DMS153 treated with DMSO at 0.1 percent for 48 hours (cell line): ENCODE measurements around the gene RYR3.

Experiments
- DNase-seq: peaks from one replicate; lab custom pipeline; 2025; ENCODE audit not compliant: unreplicated experiment; lab: John Stamatoyannopoulos, UW

RYR3 gene

GRCh38 chr15:33638453-33638852 is 327.7 kb downstream of the RYR3 start:
- DNase-seq = no peak

- no peak for DNase-seq
Observed at GRCh38 chr15:33639051-33639450, 328.3 kb downstream of the RYR3 start.

- DNase-seq = no peak
Observed at GRCh38 chr15:33639456-33639855, 328.7 kb downstream of the RYR3 start.

- DNase-seq = peak; percentile 4
Observed at GRCh38 chr15:33639978-33640377, 329.2 kb downstream of the RYR3 start.

GRCh38 chr15:33641069-33641468 is 330.3 kb downstream of the RYR3 start:
- no peak for DNase-seq

DNA sequence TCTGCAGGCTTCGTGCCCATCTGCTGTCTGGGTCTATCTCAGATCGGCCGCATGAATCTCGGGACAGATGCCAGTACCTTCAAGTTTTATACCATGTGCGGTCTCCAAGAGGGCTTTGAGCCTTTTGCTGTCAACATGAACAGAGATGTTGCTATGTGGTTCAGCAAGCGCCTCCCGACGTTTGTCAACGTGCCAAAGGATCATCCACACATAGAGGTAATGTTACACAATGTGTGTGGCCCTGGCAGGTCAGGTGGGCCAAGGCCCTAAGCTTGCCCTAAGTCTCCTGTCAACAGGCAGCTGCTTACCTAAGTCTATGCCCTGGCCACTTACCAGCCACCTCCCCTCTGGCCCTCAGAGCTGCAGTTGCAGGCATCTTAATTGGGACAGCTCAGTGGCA is 333.5 kb downstream of the RYR3 start:
- no peak for DNase-seq

- DNase-seq = no peak
Observed at GRCh38 chr15:33646744-33647143, 336.0 kb downstream of the RYR3 start.

- no peak for DNase-seq
Observed at GRCh38 chr15:33649217-33649933, 338.6 kb downstream of the RYR3 start.

DNA sequence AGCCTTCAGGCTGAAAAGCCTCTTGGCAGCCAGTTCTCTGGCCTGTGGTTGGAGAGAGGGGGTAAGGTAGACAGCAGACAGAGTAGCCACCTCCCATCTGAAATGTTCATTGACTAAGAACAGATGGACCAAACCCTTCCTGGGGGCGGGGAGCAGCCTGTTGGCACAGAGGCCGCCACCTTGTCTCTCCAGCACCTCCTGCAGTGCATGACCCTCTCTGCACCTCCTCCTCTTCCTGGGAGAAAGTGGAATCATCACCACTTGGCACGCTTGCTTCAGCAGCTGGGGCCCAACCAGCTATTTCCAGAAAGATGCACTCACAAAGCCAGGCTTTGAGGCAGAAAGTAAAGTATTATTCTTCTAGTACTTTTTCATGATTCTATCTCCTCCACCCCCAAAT is 344.1 kb downstream of the RYR3 start:
- no peak for DNase-seq

DNA sequence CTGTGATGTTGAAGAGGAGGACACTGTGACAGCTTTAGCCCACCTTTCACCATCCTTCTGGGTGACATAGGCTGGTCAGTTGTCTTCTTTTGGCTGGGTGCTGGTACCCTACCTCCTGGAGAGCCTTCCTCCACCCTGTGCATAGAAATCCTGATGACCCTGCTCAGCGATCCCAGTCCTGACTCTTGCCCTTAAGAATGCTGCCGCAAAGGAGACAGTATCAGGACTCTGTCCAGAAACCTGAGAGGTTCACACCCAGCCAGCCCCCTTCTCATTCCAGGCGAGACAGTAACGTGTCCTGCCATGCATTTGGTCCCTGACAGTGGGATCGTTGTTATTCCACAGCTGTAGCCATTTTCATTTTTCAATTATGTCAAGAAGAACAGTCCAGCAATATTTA is 344.7 kb downstream of the RYR3 start:
- DNase-seq = no peak

GRCh38 chr15:33656168-33656567 is 345.4 kb downstream of the RYR3 start:
- DNase-seq = no peak

- no peak for DNase-seq
Observed at GRCh38 chr15:33660151-33660550, 349.4 kb downstream of the RYR3 start.

GRCh38 chr15:33662014-33662413 is 351.2 kb downstream of the RYR3 start:
- no peak for DNase-seq

DNA sequence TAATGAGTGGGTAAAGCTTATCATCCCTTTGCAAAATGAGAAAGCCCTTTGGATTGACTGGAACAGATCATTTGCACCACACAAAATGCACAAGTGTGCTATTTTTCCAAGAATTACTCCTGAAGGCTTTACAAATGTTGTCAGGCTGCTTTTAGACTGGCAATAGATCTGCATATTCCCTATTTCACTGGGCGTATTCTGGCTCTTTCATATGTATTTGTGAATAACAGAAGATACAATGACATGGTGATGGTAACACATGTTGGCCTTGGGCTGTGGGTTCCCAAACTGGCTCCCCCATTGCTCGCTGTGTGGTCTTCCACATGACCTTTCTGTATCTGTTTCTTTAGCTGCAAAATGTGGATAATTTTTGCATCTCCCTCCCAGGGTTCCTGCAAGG is 354.2 kb downstream of the RYR3 start:
- DNase-seq = no peak

GRCh38 chr15:33670567-33670966 is 359.8 kb downstream of the RYR3 start:
- DNase-seq = no peak

GRCh38 chr15:33671456-33671855 is 360.7 kb downstream of the RYR3 start:
- DNase-seq = no peak

GRCh38 chr15:33675246-33675645 is 364.5 kb downstream of the RYR3 start:
- no peak for DNase-seq

DNA sequence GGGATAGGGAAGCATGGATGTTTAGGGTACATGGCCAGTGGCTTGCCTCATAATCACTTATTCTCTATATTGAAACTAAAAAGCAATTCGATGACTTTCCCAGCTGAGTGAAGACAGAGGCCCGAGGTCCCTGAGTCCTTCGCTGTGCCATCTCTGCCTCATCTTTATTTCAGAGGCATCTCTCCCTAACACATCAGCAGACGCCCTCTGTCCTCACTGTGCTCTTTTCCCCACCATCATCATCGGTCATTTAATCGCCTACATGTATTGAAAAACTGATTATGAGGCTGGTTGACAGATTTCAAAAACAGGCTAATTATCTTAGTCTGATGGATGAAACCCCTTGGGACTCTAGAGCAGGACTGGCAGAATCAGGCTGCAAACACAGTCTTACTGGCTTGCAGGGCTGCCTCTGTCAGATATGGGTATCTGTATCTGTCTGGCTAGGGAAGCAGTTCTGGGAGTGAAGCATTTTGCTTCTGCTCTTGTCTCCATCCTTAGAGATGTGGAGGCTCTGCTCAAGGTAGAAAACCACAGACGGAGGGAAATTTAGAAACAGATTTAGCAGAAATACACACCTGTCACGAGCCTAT is 366.6 kb downstream of the RYR3 start:
- no peak for DNase-seq

- DNase-seq = no peak
Observed at GRCh38 chr15:33678176-33678575, 367.4 kb downstream of the RYR3 start.

- no peak for DNase-seq
Observed at GRCh38 chr15:33678602-33679001, 367.8 kb downstream of the RYR3 start.

DNA sequence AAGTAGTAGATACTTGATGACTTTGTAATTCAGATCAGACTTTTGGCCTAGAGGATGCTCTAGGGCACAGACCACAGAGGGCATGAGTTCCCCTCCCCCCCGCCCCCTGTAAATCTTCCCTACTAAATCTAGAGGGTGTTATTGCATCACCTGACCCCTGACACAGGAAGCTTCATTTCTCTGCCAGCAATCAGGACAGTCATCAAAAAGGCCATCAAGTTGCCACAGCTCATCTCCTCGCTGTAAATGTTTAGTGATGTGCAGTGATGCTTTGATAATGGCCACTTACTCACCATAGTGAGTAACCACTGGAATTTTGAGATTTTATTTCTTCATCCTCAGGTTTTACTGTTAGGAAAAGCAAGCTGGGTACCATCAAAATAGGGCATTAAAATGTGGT is 368.3 kb downstream of the RYR3 start:
- no peak for DNase-seq

- DNase-seq = no peak
Observed at GRCh38 chr15:33680336-33680735, 369.6 kb downstream of the RYR3 start.
